Loucy (cell line): ENCODE measurements around the gene ETNPPL.

ENCODE experiments used
- H2AFZ ChIP-seq: fragments of 200-600 bp; sonication (generic); 2 replicates; pipeline ENCODE4 v1.6.0; 2016; ENCODE audit warnings: antibody characterized with exemption, mild to moderate bottlenecking, low read length, moderate library complexity
- H3F3A ChIP-seq: fragments of 200-600 bp; 2 replicates; pipeline ENCODE4 v1.6.0; 2016; ENCODE audit warnings: antibody characterized with exemption, low read depth, mild to moderate bottlenecking
- H3K27me3 ChIP-seq: fragments of 200-600 bp; sonication (generic); 2 replicates; pipeline ENCODE4 v1.6.1; 2014; ENCODE audit warnings: low read length, mild to moderate bottlenecking; ENCODE audit not compliant: insufficient read depth, poor library complexity, severe bottlenecking
- H3K36me3 ChIP-seq: fragments of 200-600 bp; sonication (generic); 2 replicates; pipeline ENCODE4 v1.6.1; 2016; ENCODE audit warnings: low read length; ENCODE audit not compliant: insufficient read depth
- H3K4me1 ChIP-seq: fragments of 200-600 bp; sonication (generic); 2 replicates; pipeline ENCODE4 v1.5.1; 2014; ENCODE audit warnings: low read length, mild to moderate bottlenecking; ENCODE audit not compliant: insufficient read depth, poor library complexity, severe bottlenecking
- H3K4me2 ChIP-seq: fragments of 200-600 bp; sonication (generic); 2 replicates; pipeline ENCODE4 v1.6.0; 2014; ENCODE audit warnings: antibody characterized with exemption, low read length, low read depth, mild to moderate bottlenecking; ENCODE audit not compliant: poor library complexity, severe bottlenecking
- H3K4me3 ChIP-seq: fragments of 200-600 bp; sonication (generic); 2 replicates; pipeline ENCODE4 v1.5.1; 2014; ENCODE audit warnings: low read length, mild to moderate bottlenecking, mixed read lengths; ENCODE audit not compliant: poor library complexity, severe bottlenecking
- H3K79me2 ChIP-seq: fragments of 200-600 bp; sonication (generic); 2 replicates; pipeline ENCODE4 v1.6.1; 2014; ENCODE audit warnings: low read length; ENCODE audit not compliant: insufficient read depth
- H3K9ac ChIP-seq: fragments of 200-600 bp; sonication (generic); 2 replicates; pipeline ENCODE4 v1.6.0; 2014; ENCODE audit warnings: mild to moderate bottlenecking, low read depth, low read length, moderate library complexity; ENCODE audit not compliant: poor library complexity, severe bottlenecking
- H3K9me2 ChIP-seq: fragments of 200-600 bp; sonication (generic); replicated peaks from 2 replicates; pipeline ENCODE4 v1.6.1; 2016; ENCODE audit warnings: low read depth, low read length, mixed read lengths
- H3K9me3 ChIP-seq: fragments of 200-600 bp; sonication (generic); 2 replicates; pipeline ENCODE4 v1.6.1; 2014; ENCODE audit warnings: mild to moderate bottlenecking, antibody characterized with exemption, low read length, low read depth; ENCODE audit not compliant: insufficient read depth
- H4K20me1 ChIP-seq: fragments of 200-600 bp; sonication (generic); 2 replicates; pipeline ENCODE4 v1.6.0; 2014; ENCODE audit warnings: antibody characterized with exemption, low read length, mild to moderate bottlenecking; ENCODE audit not compliant: insufficient read depth, poor library complexity, severe bottlenecking
- CTCF ChIP-seq: fragments of 200-600 bp; sonication (generic); conservative IDR thresholded peaks from 2 replicates; pipeline ENCODE4 v1.5.1; 2014; ENCODE audit warnings: mild to moderate bottlenecking, antibody characterized with exemption, low read length
- EZH2phosphoT487 ChIP-seq: fragments of 200-600 bp; IDR thresholded peaks from 2 replicates; pipeline ENCODE4 v1.6.1; 2018; ENCODE audit warnings: antibody characterized with exemption, mild to moderate bottlenecking, moderate library complexity, borderline replicate concordance

ETNPPL gene

DNA sequence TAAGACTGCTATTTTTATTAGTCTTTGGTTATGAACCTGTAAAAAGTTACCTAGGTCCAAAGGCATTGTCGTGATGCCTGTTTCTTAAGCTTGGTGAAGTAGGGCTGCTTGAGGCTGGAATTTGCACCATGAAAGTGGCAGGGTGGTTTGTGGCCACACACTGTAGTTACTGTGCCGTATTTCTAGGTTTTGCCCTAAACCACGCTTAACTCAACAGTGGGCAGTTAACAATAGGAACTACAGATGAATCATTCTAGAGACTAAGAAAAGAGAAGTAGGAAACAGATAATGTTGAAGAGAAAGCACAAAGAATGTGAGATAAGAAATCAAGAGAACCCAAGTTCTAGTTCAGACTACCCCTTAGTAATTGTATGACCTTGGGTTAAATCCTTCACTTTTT lies 11.5 kb downstream of the ETNPPL start:
- Histone ChIP-seq H3K27me3 (no peaks in the 10 kb centered on the region), H3K4me3 (no peak overlapping the region), H3K4me1 (peaks cover 8% of the 10 kb centered on the region), H3K9ac (no peak overlapping the region), H3K79me2 (no peaks in the 10 kb centered on the region), H3K36me3 (no peaks in the 10 kb centered on the region), H3K9me2 (no peaks in the 10 kb centered on the region), H4K20me1 (no peaks in the 10 kb centered on the region), H3K4me2 (peak overlapping the region; percentile 23), H3K9me3 (no peaks in the 10 kb centered on the region), H2AFZ (no peak overlapping the region), H3F3A (no peaks in the 10 kb centered on the region)
- no peak for TF ChIP-seq CTCF
- TF ChIP-seq EZH2phosphoT487 = no peak

DNA sequence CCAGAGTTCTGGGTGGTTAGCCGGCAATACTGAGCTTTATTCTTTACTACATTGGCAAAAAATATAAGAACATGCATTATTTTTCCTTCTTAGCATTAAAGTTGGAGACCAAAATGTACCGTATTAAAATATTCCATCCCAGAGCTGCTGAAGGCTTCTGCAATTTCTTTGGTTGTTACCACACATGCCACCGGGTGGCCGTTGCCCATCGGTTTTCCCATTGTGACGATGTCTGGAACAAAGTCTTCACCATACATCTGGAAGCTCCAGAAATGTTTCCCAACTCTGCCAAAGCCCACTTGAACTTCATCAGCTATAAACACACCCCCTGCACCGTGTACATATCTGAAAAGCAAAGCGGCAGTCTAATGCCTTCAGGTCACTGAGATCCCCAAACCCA lies 13.7 kb downstream of the ETNPPL start:
- Histone ChIP-seq H3F3A (no peaks in the 10 kb centered on the region), H3K4me1 (peaks cover 8% of the 10 kb centered on the region), H3K4me2 (no peak overlapping the region), H3K9me3 (no peaks in the 10 kb centered on the region), H3K9me2 (no peaks in the 10 kb centered on the region), H3K27me3 (no peaks in the 10 kb centered on the region), H2AFZ (no peak overlapping the region), H3K4me3 (no peak overlapping the region), H3K9ac (no peak overlapping the region), H4K20me1 (no peaks in the 10 kb centered on the region), H3K36me3 (no peaks in the 10 kb centered on the region), H3K79me2 (no peaks in the 10 kb centered on the region)
- TF ChIP-seq EZH2phosphoT487 (no peak), CTCF (peak; percentile 39; the same call in 1 of the 2 replicates)

- no peaks in the 10 kb centered on the region for H3K27me3 ChIP-seq
- no peak overlapping the region for H3K4me3 ChIP-seq
- H3F3A ChIP-seq = no peaks in the 10 kb centered on the region
- no peaks in the 10 kb centered on the region for H3K79me2 ChIP-seq
- no peak overlapping the region for H3K4me2 ChIP-seq
- no peak for TF ChIP-seq CTCF
- TF ChIP-seq EZH2phosphoT487 = no peak
- no peaks in the 10 kb centered on the region for H3K9me2 ChIP-seq
- H4K20me1 ChIP-seq = no peaks in the 10 kb centered on the region
- H3K36me3 ChIP-seq = no peaks in the 10 kb centered on the region
- no peak overlapping the region for H2AFZ ChIP-seq
- no peak overlapping the region for H3K9ac ChIP-seq
- H3K4me1 ChIP-seq = peaks cover 6% of the 10 kb centered on the region
- H3K9me3 ChIP-seq = no peaks in the 10 kb centered on the region
Measured at GRCh38 chr4:108746511-108746910, 16.3 kb downstream of the ETNPPL start.
